ENCODE data around the gene TNFRSF14. TPM values are rescaled to one million over a fixed set of nuclear protein-coding genes. Genes with fewer than 3 reads are reported as not detected.

Gene TNFRSF14
- total and polyA plus RNA-seq, 2 of the 13 experiments (the other 11 are each of a cell fraction or from before 2014, with no cell fraction given), result 11.9 to 49.9 TPM

GRCh38 chr1:2530513-2531361 lies 25.4 kb upstream of the TNFRSF14 start:
- no peak overlapping the region for H3K9ac ChIP-seq (ENCODE audit: insufficient read depth, low read depth, low read length)
- peak overlapping the region in 1 of 3 experiments; percentile 65; a peak in 1 of 6 replicates for H3K4me3 ChIP-seq (replicated peaks in 1 of 3; ENCODE audit: insufficient read depth in 1 of 3, low read depth in 2 of 3, low read length in 3 of 3)
- peaks cover 36% of the 10 kb centered on the region for H3K4me1 ChIP-seq (ENCODE audit: insufficient read depth, low read length)
- intact Hi-C loops (cut with micrococcal nuclease; ENCODE audit: unreplicated experiment) (no loop called here), in situ Hi-C loops (cut with HindIII; ENCODE audit: extremely low pct_ligation_motif_present, low pct_unique_long_range_greater_than_20kb) (no loop called here)
- TF ChIP-seq EZH2 (conservative IDR thresholded peaks at IDR 0.05; ENCODE audit: low read depth, low read length) (0 out of 2 replicates have a peak, but pooled peaks have one; percentile 70), ARNT (IDR thresholded peaks at IDR 0.05) (no peak)
- no peaks in the 10 kb centered on the region for H3K36me3 ChIP-seq (replicated peaks in 1 of 2; ENCODE audit: control insufficient read depth in 1 of 2, insufficient read depth in 2 of 2, low read length in 2 of 2)
- ATAC-seq (no peak), FAIRE-seq (no peak), DNase-seq (ENCODE audit: low spot score) (no peak)
- H4K20me1 ChIP-seq (ENCODE audit: insufficient read depth, low read length), result peaks cover 2% of the 10 kb centered on the region; the same call in 1 of the 2 replicates
- H3K4me2 ChIP-seq (ENCODE audit: low read depth, low read length), result peak overlapping the region; percentile 87; the same call in 1 of the 2 replicates
- ChIA-PET CTCF (ENCODE audit: low intra/inter-chr PET ratio, low total read pairs) (no interaction called here), POLR2A (no interaction called here)
- peaks cover 21 to 82% of the 10 kb centered on the region in 2 experiments for H3K27me3 ChIP-seq (ENCODE audit: control insufficient read depth in 1 of 2, insufficient read depth in 2 of 2, low read length in 2 of 2)
- no peak overlapping the region for H3K27ac ChIP-seq (ENCODE audit: extremely low read length, insufficient read depth, low read length)
- H2AFZ ChIP-seq (ENCODE audit: low read length), result no peak overlapping the region
- no TSS peak for BruUV-seq (replicated peaks)
- peaks cover 2% of the 10 kb centered on the region for H3K79me2 ChIP-seq (ENCODE audit: insufficient read depth, low read length)
- H3K9me3 ChIP-seq (ENCODE audit: low read length), result no peaks in the 10 kb centered on the region
- 3% methylated on average over 5 of the region's 30 CpGs for WGBS (ENCODE audit: low lambda C conversion rate)

GRCh38 chr1:2532485-2533160 lies 23.5 kb upstream of the TNFRSF14 start:
- intact Hi-C loops (cut with micrococcal nuclease; ENCODE audit: unreplicated experiment) (no loop called here), in situ Hi-C loops (cut with HindIII; ENCODE audit: extremely low pct_ligation_motif_present, low pct_unique_long_range_greater_than_20kb) (no loop called here)
- ATAC-seq (no peak), FAIRE-seq (no peak), DNase-seq (ENCODE audit: low spot score) (no peak)
- Histone ChIP-seq H3K27me3 (ENCODE audit: control insufficient read depth in 1 of 2, insufficient read depth in 2 of 2, low read length in 2 of 2) (peaks cover 19 to 84% of the 10 kb centered on the region in 2 experiments), H3K36me3 (replicated peaks in 1 of 2; ENCODE audit: control insufficient read depth in 1 of 2, insufficient read depth in 2 of 2, low read length in 2 of 2) (no peaks in the 10 kb centered on the region), H3K27ac (ENCODE audit: extremely low read length, insufficient read depth, low read length) (no peak overlapping the region), H3K9me3 (ENCODE audit: low read length) (no peaks in the 10 kb centered on the region), H3K4me1 (ENCODE audit: insufficient read depth, low read length) (peaks cover 25% of the 10 kb centered on the region), H3K79me2 (ENCODE audit: insufficient read depth, low read length) (no peaks in the 10 kb centered on the region), H3K4me3 (replicated peaks in 1 of 3; ENCODE audit: insufficient read depth in 1 of 3, low read depth in 2 of 3, low read length in 3 of 3) (no peak overlapping the region), H2AFZ (ENCODE audit: low read length) (no peak overlapping the region), H3K4me2 (ENCODE audit: low read depth, low read length) (no peak overlapping the region), H4K20me1 (ENCODE audit: insufficient read depth, low read length) (no peaks in the 10 kb centered on the region), H3K9ac (ENCODE audit: insufficient read depth, low read depth, low read length) (no peak overlapping the region)
- ChIA-PET CTCF (ENCODE audit: low intra/inter-chr PET ratio, low total read pairs) (no interaction called here), POLR2A (interaction anchor here (1.2 kb wide), 1 partner anchor 13 kb away, joined by 5 read pairs; no protein-coding TSS in a partner anchor)
- WGBS (ENCODE audit: low lambda C conversion rate), result 17% methylated on average over 7 of the region's 23 CpGs
- no TSS peak for BruUV-seq (replicated peaks)
- TF ChIP-seq ATF6 (CRISPR knock-in tag; conservative IDR thresholded peaks at IDR 0.05) (no peak), THYN1 (CRISPR knock-in tag; IDR thresholded peaks at IDR 0.05; ENCODE audit: borderline replicate concordance, low read depth) (no peak), ZNF225 (CRISPR knock-in tag; IDR thresholded peaks at IDR 0.05) (no peak), ZNF790 (CRISPR knock-in tag; IDR thresholded peaks at IDR 0.05; ENCODE audit: borderline replicate concordance) (no peak), NFRKB (IDR thresholded peaks at IDR 0.05) (no peak), PHB2 (IDR thresholded peaks at IDR 0.05; ENCODE audit: partially characterized antibody) (no peak), NR0B2 (CRISPR knock-in tag; IDR thresholded peaks at IDR 0.05) (no peak), ZNF576 (CRISPR knock-in tag; IDR thresholded peaks at IDR 0.05) (no peak), SP1 (IDR thresholded peaks at IDR 0.05) (no peak), SP1 (CRISPR knock-in tag; IDR thresholded peaks at IDR 0.05) (no peak), TIGD3 (CRISPR knock-in tag; IDR thresholded peaks at IDR 0.05; ENCODE audit: borderline replicate concordance) (no peak)

Data from HepG2 (cell line).